Measurements from ENCODE around the gene SRC.
A peak's percentile ranks its signal among the peaks of the same experiment; 100 is the strongest.

SRC gene

DNA sequence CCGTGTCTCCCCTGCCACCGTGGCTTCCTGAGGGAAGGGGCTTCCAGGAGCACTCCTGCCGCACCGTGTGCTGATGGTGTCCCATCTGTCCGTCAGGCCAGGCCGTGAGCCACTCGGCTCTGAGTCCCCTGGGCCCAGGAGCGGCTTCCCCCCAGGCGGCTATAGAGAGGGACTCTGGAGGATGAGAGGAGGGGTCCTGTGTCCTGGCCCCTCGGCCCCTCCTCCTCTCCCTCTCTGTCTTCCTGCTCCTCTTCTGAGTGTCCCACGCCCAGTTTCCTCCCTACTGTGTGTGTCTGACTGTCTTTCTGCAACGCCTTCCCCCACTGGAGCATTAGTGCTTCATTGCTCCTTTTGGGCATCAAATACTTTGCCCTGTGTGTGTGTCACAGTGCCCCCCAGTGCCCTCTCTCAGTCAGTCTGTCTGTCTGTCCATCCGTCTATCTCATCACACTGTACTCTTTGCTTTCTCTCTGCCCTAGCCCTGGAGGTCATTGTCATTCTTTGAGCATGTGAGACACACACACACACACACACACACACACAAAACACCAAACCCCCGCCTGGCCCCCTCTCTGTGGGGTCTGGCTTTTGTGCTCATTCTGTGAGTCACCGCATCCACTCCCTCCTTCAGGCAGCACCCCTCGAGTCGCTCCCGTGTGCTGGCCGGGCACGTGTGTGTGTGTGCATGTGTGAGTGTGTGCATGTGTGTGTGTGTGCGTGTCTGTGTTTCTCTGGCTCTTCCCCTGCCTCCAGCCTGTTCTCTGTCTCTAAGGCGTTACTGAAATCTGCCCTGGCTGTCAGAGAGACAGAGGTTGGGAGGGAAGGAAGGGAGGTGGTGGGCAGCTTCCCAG is 71.9 kb downstream of the SRC start:
- no peak for TF ChIP-seq CTCF (conservative IDR thresholded peaks at IDR 0.05; ENCODE audit: control insufficient read depth, insufficient read depth, low read depth, low read length)
- no peak overlapping the region for H3K4me3 ChIP-seq (ENCODE audit: control insufficient read depth, low read depth, low read length)
- peak; percentile 25 for DNase-seq (ENCODE audit: low read depth)

- no peak for TF ChIP-seq CTCF (conservative IDR thresholded peaks at IDR 0.05; ENCODE audit: control insufficient read depth, insufficient read depth, low read depth, low read length)
- DNase-seq (ENCODE audit: low read depth), result no peak
- H3K4me3 ChIP-seq (ENCODE audit: control insufficient read depth, low read depth, low read length), result no peak overlapping the region
These were observed 72.7 kb downstream of the SRC start for GRCh38 chr20:37418591-37419109.

- TF ChIP-seq CTCF (conservative IDR thresholded peaks at IDR 0.05; ENCODE audit: control insufficient read depth, insufficient read depth, low read depth, low read length), result no peak
- DNase-seq (ENCODE audit: low read depth), result no peak
These were observed 73.4 kb downstream of the SRC start for GRCh38 chr20:37419307-37419706.

GRCh38 chr20:37419774-37420542 is 74.0 kb downstream of the SRC start:
- no peak for TF ChIP-seq CTCF (conservative IDR thresholded peaks at IDR 0.05; ENCODE audit: control insufficient read depth, insufficient read depth, low read depth, low read length)

More at GRCh38 chr20:37419307-37419706, 73.4 kb downstream of the SRC start:
- no peak overlapping the region for H3K4me3 ChIP-seq (ENCODE audit: control insufficient read depth, low read depth, low read length)

DNA sequence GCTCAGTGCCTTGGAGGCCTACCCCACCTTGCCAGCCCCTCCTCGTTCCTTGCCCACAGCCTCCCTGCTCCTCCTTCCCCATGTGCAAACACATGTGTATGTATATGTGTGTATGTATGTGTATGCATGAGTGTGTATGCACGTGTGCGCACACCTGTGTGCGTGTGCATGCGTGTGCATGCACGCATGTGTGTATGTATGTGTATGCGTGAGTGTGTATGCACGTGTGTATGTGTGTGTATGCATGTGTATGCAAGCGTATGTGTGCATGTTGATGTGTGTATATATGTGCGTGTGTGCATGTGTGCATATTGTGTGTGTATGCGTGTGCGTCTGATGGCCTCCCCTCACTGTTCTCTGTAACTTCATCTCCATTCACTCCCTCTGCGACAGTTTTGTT is 74.7 kb downstream of the SRC start:
- H3K4me3 ChIP-seq (ENCODE audit: control insufficient read depth, low read depth, low read length), result no peak overlapping the region
- TF ChIP-seq CTCF (conservative IDR thresholded peaks at IDR 0.05; ENCODE audit: control insufficient read depth, insufficient read depth, low read depth, low read length), result no peak
- DNase-seq (ENCODE audit: low read depth), result no peak

More at GRCh38 chr20:37419774-37420542, 74.0 kb downstream of the SRC start:
- no peak for DNase-seq (ENCODE audit: low read depth)
- H3K4me3 ChIP-seq (ENCODE audit: control insufficient read depth, low read depth, low read length), result no peak overlapping the region

DNA sequence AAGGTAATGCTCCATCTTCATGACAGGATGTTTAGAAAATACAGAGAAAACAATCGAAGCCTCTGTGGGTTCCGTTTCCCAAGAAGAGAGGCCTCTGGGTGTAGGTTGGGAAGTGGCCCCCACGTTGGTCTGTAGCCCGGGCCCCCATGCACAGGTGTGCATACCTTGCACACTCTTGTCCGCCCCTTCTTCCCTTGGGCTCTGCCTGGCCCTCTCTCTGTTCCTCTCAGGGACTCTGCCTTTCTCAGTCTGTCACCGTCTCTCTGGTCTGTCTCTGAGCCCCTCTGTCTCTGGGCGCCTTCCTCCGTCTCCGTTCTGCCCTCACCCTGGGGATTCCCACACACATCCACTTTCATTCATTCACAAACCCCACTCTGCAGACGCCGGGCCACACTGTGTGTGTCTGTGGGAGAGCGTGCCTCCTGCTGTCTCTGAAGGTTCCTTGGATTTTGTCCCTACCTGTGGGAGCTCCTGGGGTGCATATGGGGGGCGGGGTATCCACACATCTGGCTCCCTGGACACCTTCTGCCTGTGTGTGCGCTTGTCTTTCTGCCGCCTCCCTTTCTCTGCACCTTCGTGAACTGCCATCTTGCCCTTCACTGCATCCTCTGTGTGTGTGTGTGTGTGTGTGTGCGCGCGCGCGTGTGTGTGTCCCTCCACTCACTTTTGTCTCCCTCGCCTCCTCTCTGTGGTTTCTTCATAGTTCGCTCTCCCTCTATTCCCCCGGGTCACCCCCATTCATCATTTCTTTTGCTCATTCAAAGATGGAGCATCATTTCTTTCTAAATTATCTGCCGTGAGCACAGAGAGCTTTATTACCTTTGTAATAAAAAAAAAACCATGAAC is 75.3 kb downstream of the SRC start:
- TF ChIP-seq CTCF (conservative IDR thresholded peaks at IDR 0.05; ENCODE audit: control insufficient read depth, insufficient read depth, low read depth, low read length), result no peak
- DNase-seq (ENCODE audit: low read depth), result no peak
- no peak overlapping the region for H3K4me3 ChIP-seq (ENCODE audit: control insufficient read depth, low read depth, low read length)
